Coronary artery (tissue), 2 donors: Measurements from ENCODE around the gene TNRC18.
"Not testable (repeated sequence)": the region's sequence is repeated elsewhere in the genome, so short reads cannot be mapped to it uniquely, and the experiment has no call there.

Experiments
- DNase-seq: peaks from one replicate; pipeline ENCODE4 v3.0.0-alpha.2; 2017; ENCODE audit warnings: low spot score
- H3K27ac ChIP-seq, 2 donors: fragments of 200-600 bp; sonication (generic); one replicate each; pipeline ENCODE4 v1.5.1; 2016 to 2019
- H3K4me3 ChIP-seq: fragments of 200-600 bp; sonication (generic); 2 replicates; pipeline ENCODE4 v1.5.1; 2016; ENCODE audit warnings: mild to moderate bottlenecking, moderate library complexity
- CTCF ChIP-seq: fragments of 200-600 bp; sonication (generic); IDR thresholded peaks from one replicate; pipeline ENCODE4 v1.5.1; 2019; ENCODE audit warnings: antibody characterized with exemption

The TNRC18 gene

DNA sequence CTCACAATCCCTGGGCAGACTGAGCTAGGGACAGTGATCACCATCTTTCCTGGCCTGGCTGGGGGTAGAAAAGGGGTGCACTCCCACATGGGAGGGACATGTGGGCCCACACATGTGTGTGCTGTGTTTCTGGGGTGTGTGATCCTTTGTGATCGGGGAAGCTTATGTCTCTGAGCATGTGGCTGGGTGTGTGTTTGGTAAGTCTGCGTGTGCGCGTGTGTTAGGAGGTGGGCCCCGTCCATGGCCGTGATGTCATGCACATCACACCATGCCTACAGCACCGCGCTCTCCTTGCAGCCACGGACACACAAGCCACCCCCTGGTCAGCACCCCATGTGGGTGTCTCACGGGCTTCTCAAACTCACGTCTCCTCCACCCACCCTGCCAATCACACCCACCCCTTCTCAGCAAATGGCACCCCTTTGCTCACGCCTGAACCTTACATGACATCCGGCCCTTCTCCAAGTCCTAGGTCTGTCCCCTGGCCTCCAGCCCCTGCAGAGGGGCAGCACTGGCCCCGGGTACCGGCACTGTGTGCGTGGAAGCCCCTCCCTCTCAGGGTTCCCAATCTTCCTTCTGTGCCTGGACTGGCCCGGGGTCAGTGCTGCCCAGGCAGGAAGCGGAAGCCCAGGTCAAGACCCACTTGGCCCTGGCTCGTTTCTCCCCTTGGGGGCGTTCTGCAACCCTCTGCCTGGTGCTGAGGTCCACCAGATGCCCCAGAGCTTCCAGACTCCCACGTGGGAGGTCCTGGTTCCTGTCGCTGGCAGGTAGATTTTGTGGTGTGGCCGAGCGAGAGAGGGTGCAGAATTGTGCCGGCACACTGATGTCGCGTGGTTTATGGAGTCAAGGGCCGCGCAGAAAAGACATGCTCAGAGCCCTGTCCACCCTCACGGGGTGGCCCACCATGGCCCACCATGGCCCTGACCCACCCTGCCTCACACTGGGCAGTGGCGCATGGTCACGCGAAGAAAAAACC is 128.3 kb downstream of the TNRC18 start:
- Histone ChIP-seq H3K4me3 (no peak overlapping the region), H3K27ac (no peak overlapping the region)
- no peak for TF ChIP-seq CTCF
- no peak for DNase-seq

DNA sequence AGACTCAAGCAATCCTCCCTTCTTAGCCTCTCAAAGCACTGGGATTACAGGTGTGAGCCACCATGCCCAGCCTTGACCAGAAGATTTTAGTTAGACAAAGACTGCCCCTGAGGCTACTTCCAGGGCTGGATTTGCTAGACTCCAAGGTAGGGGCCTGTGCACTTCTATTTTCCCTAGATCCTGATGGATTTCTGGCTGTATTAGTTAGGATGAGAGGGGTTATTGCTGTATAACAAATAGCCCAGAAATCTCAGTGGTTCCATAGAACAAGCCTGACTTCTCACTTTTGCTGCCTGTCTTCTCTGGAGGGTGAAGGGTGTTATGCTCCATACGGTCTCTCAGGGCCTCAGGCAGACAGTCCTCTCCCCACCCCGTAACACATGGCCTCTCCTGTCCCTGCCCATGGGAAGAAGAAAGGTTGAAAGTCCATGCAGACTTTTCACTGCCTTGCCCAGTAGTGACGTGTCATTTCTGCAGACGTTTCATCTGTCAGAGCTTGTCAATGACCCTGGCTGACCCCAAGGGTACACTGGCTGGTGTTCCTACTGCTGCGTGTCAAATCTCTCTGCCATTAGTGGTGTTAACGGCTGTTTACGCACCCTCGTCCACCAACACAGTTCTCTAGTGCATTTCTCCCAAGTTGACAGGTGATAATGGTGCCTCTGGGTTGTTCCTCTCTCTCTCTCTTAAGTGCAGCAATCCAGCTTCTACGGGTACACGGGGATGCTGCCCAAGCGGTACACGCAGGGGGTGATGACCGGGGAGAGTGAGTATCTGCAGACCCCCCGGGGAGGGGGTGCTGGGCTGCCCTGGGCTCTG is 129.3 kb downstream of the TNRC18 start:
- DNase-seq, result no peak
- no peak for TF ChIP-seq CTCF
- no peak overlapping the region for H3K27ac ChIP-seq
- H3K4me3 ChIP-seq, result no peak overlapping the region

GRCh38 chr7:5291711-5292335 is 131.8 kb downstream of the TNRC18 start:
- DNase-seq, H3K4me3 ChIP-seq, H3K27ac ChIP-seq: not testable (repeated sequence)

DNA sequence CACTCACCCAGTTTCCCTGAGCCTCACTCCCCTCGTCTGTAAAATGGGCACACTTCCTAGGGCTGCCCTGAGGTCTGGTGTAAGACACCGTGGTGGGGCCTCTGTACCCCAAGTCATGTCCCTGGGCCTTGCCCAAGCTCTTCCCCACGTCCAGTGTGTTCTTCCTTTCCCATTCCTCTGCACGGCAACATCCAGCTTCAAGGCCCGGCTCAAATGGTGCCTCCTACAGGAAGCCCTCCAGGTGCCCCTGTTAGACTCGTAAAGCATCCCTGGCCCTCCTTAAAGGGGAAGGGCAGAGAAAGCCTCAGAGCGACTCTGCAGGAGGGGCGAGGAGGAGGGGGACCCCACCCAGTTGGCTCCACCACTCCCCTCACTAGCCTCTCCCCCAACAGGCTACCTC is 132.3 kb downstream of the TNRC18 start:
- Histone ChIP-seq H3K4me3 (no peak overlapping the region), H3K27ac (no peak overlapping the region)
- no peak for TF ChIP-seq CTCF
- no peak for DNase-seq

GRCh38 chr7:5289355-5289754 is 134.3 kb downstream of the TNRC18 start:
- no peak overlapping the region for H3K4me3 ChIP-seq
- no peak overlapping the region for H3K27ac ChIP-seq
- TF ChIP-seq CTCF, result no peak
- no peak for DNase-seq

DNA sequence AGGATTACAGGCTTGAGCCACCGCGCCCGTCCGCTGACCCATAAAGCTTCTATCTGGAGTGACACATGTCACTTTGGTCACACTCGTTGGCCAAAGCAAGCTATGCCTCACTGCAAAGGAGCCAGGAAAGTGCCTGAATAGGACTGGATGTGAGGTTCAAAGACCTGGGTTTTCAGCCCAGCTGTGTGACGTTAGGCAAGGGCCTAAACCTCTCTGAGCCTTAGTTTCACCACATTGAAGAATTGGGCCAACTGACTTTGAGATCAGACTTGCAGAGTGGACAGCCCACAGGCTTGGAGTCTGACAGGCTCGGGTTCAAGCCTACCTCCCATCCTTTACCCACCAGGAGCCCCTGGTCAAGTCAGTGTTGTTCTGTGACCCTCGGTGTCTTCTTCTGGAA is 135.1 kb downstream of the TNRC18 start:
- DNase-seq, H3K27ac ChIP-seq, H3K4me3 ChIP-seq: not testable (repeated sequence)

DNA sequence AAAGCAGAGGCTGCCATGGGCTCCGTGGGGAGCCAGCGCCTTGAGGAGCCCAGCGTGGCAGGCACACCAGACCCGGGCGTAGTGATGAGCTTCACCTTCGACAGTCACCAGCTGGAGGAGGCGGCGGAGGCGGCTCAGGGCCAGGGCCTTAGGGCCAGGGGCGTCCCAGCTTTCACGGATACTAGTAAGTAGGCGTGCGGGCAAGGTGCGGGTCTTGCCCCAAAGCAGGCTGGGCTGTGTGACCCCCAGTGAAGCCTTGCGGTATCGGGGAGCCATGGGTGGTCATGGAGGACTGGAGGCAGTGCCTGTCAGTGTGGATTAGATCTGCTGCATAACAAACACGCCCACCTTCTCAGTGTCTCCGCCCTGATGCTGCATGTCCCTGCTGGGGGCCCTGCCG is 135.8 kb downstream of the TNRC18 start:
- no peak for TF ChIP-seq CTCF
- no peak for DNase-seq
- H3K4me3 ChIP-seq, result no peak overlapping the region

GRCh38 chr7:5287373-5287772 is 136.3 kb downstream of the TNRC18 start:
- not testable (repeated sequence) for H3K4me3 ChIP-seq, DNase-seq

More for the DNA sequence above, 135.8 kb downstream of the TNRC18 start:
- H3K27ac ChIP-seq, result no peak overlapping the region

More at GRCh38 chr7:5287373-5287772, 136.3 kb downstream of the TNRC18 start:
- not testable (repeated sequence) for H3K27ac ChIP-seq
